Testis (tissue), 2 donors: ENCODE measurements around the gene CST6.

Experiments used
- CTCF ChIP-seq, 3 experiments: fragments of 450-650 bp in 2 of 3; fragments of 200-600 bp in 1 of 3; sonication (generic) in 1 of 3; IDR thresholded peaks; one replicate each; pipeline ENCODE4 v1.5.1; 2016 to 2019; ENCODE audit warnings: antibody characterized with exemption in 3 of 3, mild to moderate bottlenecking in 2 of 3, moderate library complexity in 1 of 3
- POLR2A ChIP-seq: fragments of 450-650 bp; IDR thresholded peaks from one replicate; pipeline ENCODE4 v1.6.1; 2017; ENCODE audit warnings: antibody characterized with exemption, mild to moderate bottlenecking, moderate library complexity

- TF ChIP-seq CTCF (IDR thresholded peaks at IDR 0.05) (no peak), POLR2A (no peak)
Measured at GRCh38 chr11:66001942-66002647, 9.7 kb upstream of the CST6 start, which contains the start of the genes BANF1 and EIF1AD.
